SK-N-SH (cell line): ENCODE results near the gene ST3GAL6. TPM values are rescaled to one million over a fixed set of nuclear protein-coding genes. Genes with fewer than 3 reads are reported as not detected.

Experiments used
- CTCF ChIA-PET: fragments of 300-600, 350-600 bp; formaldehyde crosslinking; extraction: SDS; loops from one replicate; lab custom pipeline; 2021; lab: Yijun Ruan, JAX
- POLR2A ChIA-PET: fragments of 350-600 bp; sonication (Branson Sonifier 250); formaldehyde crosslinking; extraction: SDS; loops from one replicate; lab custom pipeline; 2020; ENCODE audit warnings: antibody characterized with exemption, inconsistent platforms; lab: Yijun Ruan, JAX
- DNase-seq: peaks from one replicate; pipeline ENCODE4 v3.0.0; 2012
- H2AFZ ChIP-seq: fragments of 200-600 bp; sonication (generic); 2 replicates; pipeline ENCODE4 v1.8.1; 2016; ENCODE audit warnings: antibody characterized with exemption, mild to moderate bottlenecking, low read depth
- H3F3A ChIP-seq: fragments of 200-600 bp; sonication (generic); replicated peaks from 2 replicates; pipeline ENCODE3; 2016; ENCODE audit warnings: antibody characterized with exemption, mild to moderate bottlenecking; ENCODE audit not compliant: insufficient read depth
- H3K27ac ChIP-seq, 2 experiments: fragments of 200-500 bp in 1 of 2; fragments of 200-600 bp in 1 of 2; sonication (Bioruptor generic) in 1 of 2; sonication (generic), shearing (Covaris generic) in 1 of 2; 2 replicates each; pipeline versions ENCODE4 v1.5.1 to v1.6.1; 2014 to 2016; ENCODE audit warnings: low read depth in 2 of 2, inconsistent platforms in 1 of 2, low read length in 1 of 2, mild to moderate bottlenecking in 1 of 2, mixed read lengths in 1 of 2
- H3K27me3 ChIP-seq: fragments of 200-600 bp; sonication (generic), shearing (Covaris generic); 2 replicates; pipeline ENCODE4 v1.6.1; 2016; ENCODE audit warnings: mixed run types; ENCODE audit not compliant: insufficient read depth
- H3K36me3 ChIP-seq, 2 experiments: fragments of 200-500 bp in 1 of 2; fragments of 200-600 bp in 1 of 2; sonication (Bioruptor generic) in 1 of 2; sonication (generic) in 1 of 2; replicated peaks in 1 of 2; 2 replicates each; pipeline versions ENCODE3 to v1.5.1; 2014 to 2016; ENCODE audit warnings: low read length in 1 of 2, mild to moderate bottlenecking in 1 of 2; ENCODE audit not compliant: insufficient read depth in 2 of 2, control insufficient read depth in 1 of 2
- H3K4me1 ChIP-seq, 2 experiments: fragments of 200-500 bp in 1 of 2; fragments of 200-600 bp in 1 of 2; sonication (Bioruptor generic) in 1 of 2; sonication (generic), shearing (Covaris generic) in 1 of 2; 2 replicates each; pipeline versions ENCODE4 v1.5.1 to v1.6.1; 2014 to 2016; ENCODE audit warnings: low read depth in 1 of 2, low read length in 1 of 2, mixed run types in 1 of 2; ENCODE audit not compliant: insufficient read depth in 2 of 2, control insufficient read depth in 1 of 2
- H3K4me2 ChIP-seq: fragments of 200-600 bp; sonication (generic), shearing (Covaris generic); 2 replicates; pipeline ENCODE4 v1.6.1; 2017; ENCODE audit warnings: mixed run types
- H3K4me3 ChIP-seq, 2 experiments: fragments of 200-500 bp in 1 of 2; fragments of 200-600 bp in 1 of 2; sonication (Bioruptor generic) in 1 of 2; sonication (generic), shearing (Covaris generic) in 1 of 2; 2 replicates each; pipeline versions ENCODE4 v1.5.1 to v1.8.1; 2014 to 2016; ENCODE audit warnings: low read depth in 2 of 2, inconsistent platforms in 1 of 2, low read length in 1 of 2, mild to moderate bottlenecking in 1 of 2, mixed read lengths in 1 of 2, moderate library complexity in 1 of 2
- H3K79me2 ChIP-seq: fragments of 200-600 bp; sonication (generic); 2 replicates; pipeline ENCODE4 v1.8.1; 2017; ENCODE audit warnings: mild to moderate bottlenecking; ENCODE audit not compliant: insufficient read depth
- H3K9ac ChIP-seq: fragments of 200-600 bp; sonication (generic); 2 replicates; pipeline ENCODE4 v1.6.1; 2017; ENCODE audit warnings: mixed run types
- H3K9me2 ChIP-seq: fragments of 200-600 bp; sonication (generic); 2 replicates; pipeline ENCODE4 v1.6.1; 2017; ENCODE audit warnings: mixed run types
- H3K9me3 ChIP-seq: fragments of 200-600 bp; sonication (generic); 2 replicates; pipeline ENCODE4 v1.6.1; 2017; ENCODE audit warnings: mixed run types, mild to moderate bottlenecking, moderate library complexity
- H4K20me1 ChIP-seq: fragments of 200-600 bp; sonication (generic); 2 replicates; pipeline ENCODE4 v1.6.1; 2017; ENCODE audit warnings: mild to moderate bottlenecking, mixed run types; ENCODE audit not compliant: insufficient read depth
- CHD2 ChIP-seq: fragments of 150-350 bp; IDR thresholded peaks from 2 replicates; pipeline ENCODE4 v1.6.1; 2018; ENCODE audit warnings: low read length; ENCODE audit not compliant: partially characterized antibody
- CTCF ChIP-seq: fragments of 200-600 bp; sonication (generic); IDR thresholded peaks from 2 replicates; pipeline ENCODE4 v1.6.1; 2017; ENCODE audit warnings: antibody characterized with exemption, mild to moderate bottlenecking, moderate library complexity
- ELF1 ChIP-seq: IDR thresholded peaks from 2 replicates; pipeline ENCODE4 v1.4.0; 2012
- FOSL2 ChIP-seq: IDR thresholded peaks from 2 replicates; pipeline ENCODE4 v1.4.0; 2012; ENCODE audit warnings: low read depth, mild to moderate bottlenecking, moderate library complexity, borderline replicate concordance
- FOXM1 ChIP-seq: IDR thresholded peaks from 2 replicates; pipeline ENCODE4 v1.4.0; 2012; ENCODE audit warnings: low read depth, mild to moderate bottlenecking
- GABPA ChIP-seq: IDR thresholded peaks from 2 replicates; pipeline ENCODE4 v1.4.0; 2012; ENCODE audit warnings: low read depth, mild to moderate bottlenecking
- JUND ChIP-seq: IDR thresholded peaks from 2 replicates; pipeline ENCODE4 v1.4.0; 2012
- MEF2A ChIP-seq: IDR thresholded peaks from 2 replicates; pipeline ENCODE4 v1.4.0; 2012; ENCODE audit warnings: low read depth, borderline replicate concordance
- POLR2AphosphoS5 ChIP-seq: IDR thresholded peaks from 2 replicates; pipeline ENCODE4 v1.6.1; 2012; ENCODE audit warnings: low read depth, low read length
- RCOR1 ChIP-seq: fragments of 150-350 bp; IDR thresholded peaks from 2 replicates; pipeline ENCODE4 v1.6.1; 2017; ENCODE audit warnings: antibody characterized with exemption, low read length
- REST ChIP-seq: IDR thresholded peaks from 2 replicates; pipeline ENCODE4 v1.6.1; 2012; ENCODE audit warnings: mild to moderate bottlenecking, low read depth, low read length, moderate library complexity
- RFX5 ChIP-seq: IDR thresholded peaks from 2 replicates; pipeline ENCODE4 v1.6.1; 2012; ENCODE audit warnings: mild to moderate bottlenecking, improper control_type of control experiment, low read length
- SIN3A ChIP-seq: IDR thresholded peaks from 2 replicates; pipeline ENCODE4 v1.6.1; 2012; ENCODE audit warnings: low read depth, mild to moderate bottlenecking, low read length, moderate library complexity, borderline replicate concordance
- SMC3 ChIP-seq: IDR thresholded peaks from 2 replicates; pipeline ENCODE4 v1.6.1; 2012; ENCODE audit warnings: low read depth, low read length, improper control_type of control experiment
- TEAD4 ChIP-seq: IDR thresholded peaks from 2 replicates; pipeline ENCODE4 v1.4.0; 2012; ENCODE audit warnings: mild to moderate bottlenecking, borderline replicate concordance; ENCODE audit not compliant: insufficient read depth
- USF2 ChIP-seq: fragments of 150-350 bp; IDR thresholded peaks from 2 replicates; pipeline ENCODE4 v1.6.1; 2017; ENCODE audit warnings: antibody characterized with exemption, low read length, low read depth, borderline replicate concordance
- WGBS: methylation state at CpG from one replicate; pipeline ENCODE4 v1.1.6; 2017; ENCODE audit warnings: low lambda C conversion rate; 5-methylcytosine and 5-hydroxymethylcytosine counted together
- polyA plus RNA-seq, 3 experiments: library from polyadenylated mRNA; depleted of rRNA; stranded (reverse); fragments of >200 nt; gene quantifications; 2 replicates each; pipeline ENCODE4 v1.2.3, GENCODE V29; 2012

ST3GAL6 gene
- polyA plus RNA-seq, 1 of the 3 experiments (the other 2 are of a cell fraction) = 16.3 TPM

- TF ChIP-seq REST = no peak
- no peak for TF ChIP-seq ELF1
- no peak; the same call in 1 of the 2 replicates for TF ChIP-seq SIN3A
- TF ChIP-seq SMC3 = peak; percentile 12; the same call in 1 of the 2 replicates
- no peak for TF ChIP-seq POLR2AphosphoS5
- no peak for TF ChIP-seq CHD2
- TF ChIP-seq CTCF = no peak
- no peak; the same call in 1 of the 2 replicates for TF ChIP-seq JUND
Observed at GRCh38 chr3:98788651-98789050, 25.5 kb downstream of the ST3GAL6 start (continued).

GRCh38 chr3:98791341-98792325, 28.5 kb downstream of the ST3GAL6 start:
- no peak overlapping the region for H3K4me2 ChIP-seq
- no peaks in the 10 kb centered on the region for H3K9me2 ChIP-seq

More at GRCh38 chr3:98791341-98792325, 28.5 kb downstream of the ST3GAL6 start:
- no peak overlapping the region for H2AFZ ChIP-seq
- TF ChIP-seq GABPA (no peak), RCOR1 (no peak), MEF2A (no peak), JUND (no peak; the same call in 1 of the 2 replicates), FOSL2 (0 out of 2 replicates have a peak, but pooled peaks have one; percentile 6), SMC3 (no peak), TEAD4 (no peak), RFX5 (no peak), USF2 (no peak), POLR2AphosphoS5 (peak; percentile 39; the same call in 1 of the 2 replicates), CTCF (no peak), ELF1 (no peak), FOXM1 (no peak)
- 79% methylated on average over 7 of the region's 7 CpGs for WGBS
- H3K4me3 ChIP-seq = no peak overlapping the region
- H3K36me3 ChIP-seq = peaks cover 25 to 63% of the 10 kb centered on the region in 2 experiments
- no peak for DNase-seq
- ChIA-PET POLR2A (no interaction called here), CTCF (interaction anchor here (1.0 to 3.8 kb wide), 4 partner anchors 58 to 202 kb away, joined by 3 to 21 read pairs (median 4); no protein-coding TSS in a partner anchor)
- H3K4me1 ChIP-seq = peaks cover 0 to 14% of the 10 kb centered on the region in 2 experiments; a peak in 2 of 4 replicates
- H4K20me1 ChIP-seq = peaks cover 15% of the 10 kb centered on the region
- no peaks in the 10 kb centered on the region for H3K27me3 ChIP-seq
- peaks cover 72% of the 10 kb centered on the region for H3F3A ChIP-seq
- H3K9ac ChIP-seq = no peak overlapping the region
- H3K79me2 ChIP-seq = no peaks in the 10 kb centered on the region; the same call in 1 of the 2 replicates
- no peaks in the 10 kb centered on the region for H3K9me3 ChIP-seq
- H3K27ac ChIP-seq = peak overlapping the region in 1 of 2 experiments; percentile 49; a peak in 2 of 4 replicates
